ENCODE data around the gene SCAI.

Gene SCAI

GRCh38 chr9:124940894-124941678 is 202.2 kb downstream of the SCAI start, which contains the start of gene GOLGA1:
Gene GOLGA1 (minus strand): TSS chr9:124941083. CDS start chr9:124938711, 2,372 bp downstream.
- ChIA-PET POLR2A (interaction anchor here (0.9 kb wide), 2 partner anchors 8 to 17 kb away, joined by 3 to 4 read pairs; no protein-coding TSS in a partner anchor), CTCF (no interaction called here)
- Histone ChIP-seq H3K4me1 (ENCODE audit: control insufficient read depth, insufficient read depth, low read length) (0 out of 2 replicates have a peak, but pooled peaks cover 2% of the 10 kb centered on the region), H3K9me3 (ENCODE audit: control insufficient read depth, insufficient read depth, low read depth, low read length) (no peaks in the 10 kb centered on the region), H3K4me3 (ENCODE audit: low read depth, low read length) (peak within 1 kb of the TSS; percentile 90), H3K27ac (ENCODE audit: extremely low read depth, low read depth, low read length) (peak within 1 kb of the TSS; percentile 77), H3K36me3 (ENCODE audit: control insufficient read depth in 2 of 2, insufficient read depth in 1 of 2, low read length in 2 of 2) (peaks cover 5 to 15% of the 10 kb centered on the region in 2 experiments)
- peak; percentile 49; the same call in 1 of the 2 replicates for TF ChIP-seq ZEB2 (tag by site-specific recombination; IDR thresholded peaks at IDR 0.05)
- 0 out of 2 replicates have a peak, but pooled peaks have one; percentile 34 for TF ChIP-seq KLF17 (tag by site-specific recombination; IDR thresholded peaks at IDR 0.05)
- TF ChIP-seq ZNF600 (tag by site-specific recombination; IDR thresholded peaks at IDR 0.05): peak; percentile 54; the same call in 1 of the 2 replicates
- no peak; the same call in 1 of the 2 replicates for TF ChIP-seq ZNF660 (tag by site-specific recombination; IDR thresholded peaks at IDR 0.05)
- no peak for TF ChIP-seq ZNF140 (tag by site-specific recombination; IDR thresholded peaks at IDR 0.05)
- TF ChIP-seq ZBTB6 (tag by site-specific recombination; IDR thresholded peaks at IDR 0.05): 0 out of 2 replicates have a peak, but pooled peaks have one; percentile 4
- 0 out of 2 replicates have a peak, but pooled peaks have one; percentile 34 for TF ChIP-seq KLF10 (tag by site-specific recombination; IDR thresholded peaks at IDR 0.05)
- peak; percentile 95 for TF ChIP-seq ZBTB11 (tag by site-specific recombination; conservative IDR thresholded peaks at IDR 0.05; ENCODE audit: low read depth)
- TF ChIP-seq PRDM10 (tag by site-specific recombination; IDR thresholded peaks at IDR 0.05): no peak
- TF ChIP-seq SCRT1 (tag by site-specific recombination; IDR thresholded peaks at IDR 0.05; ENCODE audit: borderline replicate concordance): no peak
- 0 out of 2 replicates have a peak, but pooled peaks have one; percentile 23 for TF ChIP-seq ZNF184 (tag by site-specific recombination; IDR thresholded peaks at IDR 0.05)
- no peak for TF ChIP-seq ZNF473 (tag by site-specific recombination; IDR thresholded peaks at IDR 0.05)
- TF ChIP-seq ZNF311 (tag by site-specific recombination; IDR thresholded peaks at IDR 0.05; ENCODE audit: borderline replicate concordance): no peak
- no peak for TF ChIP-seq ZNF529 (tag by site-specific recombination; IDR thresholded peaks at IDR 0.05; ENCODE audit: insufficient replicate concordance)
- TF ChIP-seq OSR2 (tag by site-specific recombination; IDR thresholded peaks at IDR 0.05): peak; percentile 62
- TF ChIP-seq ZSCAN18 (tag by site-specific recombination; IDR thresholded peaks at IDR 0.05): no peak
- peak; percentile 74 for TF ChIP-seq PATZ1 (tag by site-specific recombination; IDR thresholded peaks at IDR 0.05)
- peak; percentile 74 for TF ChIP-seq ZNF629 (tag by site-specific recombination; IDR thresholded peaks at IDR 0.05)
- TF ChIP-seq ZSCAN30 (tag by site-specific recombination; IDR thresholded peaks at IDR 0.05): no peak
